Rectal smooth muscle tissue (tissue), 1 donor: ENCODE results near the gene AP3D1.
"Not testable (repeated sequence)": the region's sequence is repeated elsewhere in the genome, so short reads cannot be mapped to it uniquely, and the experiment has no call there.

Experiments
- H3K27ac ChIP-seq: one replicate; pipeline ENCODE4 v1.7.0; 2013; ENCODE audit warnings: low read depth, low read length, inconsistent platforms
- H3K27me3 ChIP-seq: one replicate; pipeline ENCODE4 v1.7.0; 2013; ENCODE audit warnings: low read length; ENCODE audit not compliant: control insufficient read depth, insufficient read depth
- H3K36me3 ChIP-seq: one replicate; pipeline ENCODE4 v1.7.0; 2013; ENCODE audit warnings: low read length; ENCODE audit not compliant: control insufficient read depth, insufficient read depth
- H3K4me1 ChIP-seq: one replicate; pipeline ENCODE4 v1.7.0; 2013; ENCODE audit warnings: low read length; ENCODE audit not compliant: control insufficient read depth, insufficient read depth
- H3K4me3 ChIP-seq: one replicate; pipeline ENCODE4 v1.7.0; 2013; ENCODE audit warnings: low read length
- H3K9ac ChIP-seq: one replicate; pipeline ENCODE4 v1.7.0; 2013; ENCODE audit warnings: low read length

Gene AP3D1

GRCh38 chr19:2103045-2103707 lies 48.2 kb downstream of the AP3D1 start:
- Histone ChIP-seq H3K4me3 (no peak overlapping the region), H3K4me1 (no peaks in the 10 kb centered on the region), H3K9ac (no peak overlapping the region), H3K27ac (no peak overlapping the region), H3K27me3 (no peaks in the 10 kb centered on the region), H3K36me3 (peaks cover 29% of the 10 kb centered on the region)

- no peak overlapping the region for H3K4me3 ChIP-seq
- H3K27me3 ChIP-seq = no peaks in the 10 kb centered on the region
- no peak overlapping the region for H3K9ac ChIP-seq
- peaks cover 28% of the 10 kb centered on the region for H3K36me3 ChIP-seq
- no peak overlapping the region for H3K27ac ChIP-seq
- H3K4me1 ChIP-seq = no peaks in the 10 kb centered on the region
Measured at GRCh38 chr19:2101417-2102335, 49.7 kb downstream of the AP3D1 start.

GRCh38 chr19:2100719-2101061 lies 50.7 kb downstream of the AP3D1 start:
- no peaks in the 10 kb centered on the region for H3K27me3 ChIP-seq
- no peaks in the 10 kb centered on the region for H3K4me1 ChIP-seq
- H3K36me3 ChIP-seq = peaks cover 22% of the 10 kb centered on the region
- H3K9ac ChIP-seq = no peak overlapping the region
- no peak overlapping the region for H3K4me3 ChIP-seq
- H3K27ac ChIP-seq = no peak overlapping the region

- H3K27me3 ChIP-seq = no peaks in the 10 kb centered on the region
- H3K9ac ChIP-seq = no peak overlapping the region
- peaks cover 22% of the 10 kb centered on the region for H3K36me3 ChIP-seq
- no peak overlapping the region for H3K4me3 ChIP-seq
- no peaks in the 10 kb centered on the region for H3K4me1 ChIP-seq
- no peak overlapping the region for H3K27ac ChIP-seq
Measured at GRCh38 chr19:2099937-2100718, 51.2 kb downstream of the AP3D1 start.

- Histone ChIP-seq H3K4me3 (no peak overlapping the region), H3K27ac (no peak overlapping the region), H3K27me3 (no peaks in the 10 kb centered on the region), H3K4me1 (no peaks in the 10 kb centered on the region), H3K36me3 (peaks cover 19% of the 10 kb centered on the region), H3K9ac (no peak overlapping the region)
Measured at GRCh38 chr19:2099054-2099501, 52.3 kb downstream of the AP3D1 start.

GRCh38 chr19:2097886-2098327 lies 53.5 kb downstream of the AP3D1 start:
- Histone ChIP-seq H3K27ac (no peak overlapping the region), H3K9ac (no peak overlapping the region), H3K36me3 (peaks cover 15% of the 10 kb centered on the region), H3K4me3 (no peak overlapping the region), H3K27me3 (no peaks in the 10 kb centered on the region), H3K4me1 (peaks cover 9% of the 10 kb centered on the region)

GRCh38 chr19:2097203-2097885 lies 54.0 kb downstream of the AP3D1 start:
- Histone ChIP-seq H3K4me1 (peaks cover 9% of the 10 kb centered on the region), H3K27ac (peak overlapping the region; percentile 66), H3K9ac (no peak overlapping the region)

GRCh38 chr19:2096480-2097202 lies 54.7 kb downstream of the AP3D1 start, which contains the start of gene IZUMO4:
Gene IZUMO4 (plus strand): TSS chr19:2096915. CDS start chr19:2096946, 31 bp downstream.
- H3K4me1 ChIP-seq = peaks cover 9% of the 10 kb centered on the region
- H3K9ac ChIP-seq = peak within 1 kb of the TSS; percentile 68

More at GRCh38 chr19:2097203-2097885, 54.0 kb downstream of the AP3D1 start:
- Histone ChIP-seq H3K4me3 (peak overlapping the region; percentile 75), H3K36me3 (peaks cover 15% of the 10 kb centered on the region), H3K27me3 (no peaks in the 10 kb centered on the region)

GRCh38 chr19:2096034-2096479 lies 55.3 kb downstream of the AP3D1 start, which contains the start of gene MOB3A:
Gene MOB3A (minus strand): TSS chr19:2096326. CDS start chr19:2078560, 17,766 bp downstream.
- Histone ChIP-seq H3K4me1 (peaks cover 10% of the 10 kb centered on the region), H3K27me3 (no peaks in the 10 kb centered on the region), H3K4me3 (peak within 1 kb of the TSS; percentile 75), H3K36me3 (peaks cover 12% of the 10 kb centered on the region), H3K9ac (peak within 1 kb of the TSS; percentile 68), H3K27ac (peak within 1 kb of the TSS; percentile 95)

More at GRCh38 chr19:2096480-2097202, 54.7 kb downstream of the AP3D1 start, which contains the start of gene IZUMO4:
- peak within 1 kb of the TSS; percentile 75 for H3K4me3 ChIP-seq
- H3K27me3 ChIP-seq = no peaks in the 10 kb centered on the region
- H3K36me3 ChIP-seq = peaks cover 15% of the 10 kb centered on the region
- H3K27ac ChIP-seq = peak within 1 kb of the TSS; percentile 95

- H3K36me3 ChIP-seq, H3K4me3 ChIP-seq, H3K27ac ChIP-seq, H3K9ac ChIP-seq, H3K27me3 ChIP-seq: not testable (repeated sequence)
- peaks cover 20% of the 10 kb centered on the region for H3K4me1 ChIP-seq
Measured at GRCh38 chr19:2091926-2092525, 59.3 kb downstream of the AP3D1 start.

- H3K4me3 ChIP-seq = no peak overlapping the region
- peaks cover 2% of the 10 kb centered on the region for H3K36me3 ChIP-seq
- H3K4me1 ChIP-seq = peaks cover 20% of the 10 kb centered on the region
- no peak overlapping the region for H3K9ac ChIP-seq
- no peaks in the 10 kb centered on the region for H3K27me3 ChIP-seq
- H3K27ac ChIP-seq = peak overlapping the region; percentile 22
Measured at GRCh38 chr19:2089727-2090053, 61.7 kb downstream of the AP3D1 start.
